GM18517 (cell line): ENCODE measurements around the gene PRSS50.
"Not testable (repeated sequence)": the region's sequence is repeated elsewhere in the genome, so short reads cannot be mapped to it uniquely, and the experiment has no call there.

Experiments used
- ATAC-seq: cut with Tn5 transposase; IDR thresholded peaks from one replicate; pipeline ENCODE4 v1.9.1; 2021; ENCODE audit warnings: mild to moderate bottlenecking, moderate library complexity; ENCODE audit not compliant: unreplicated experiment

The PRSS50 gene

DNA sequence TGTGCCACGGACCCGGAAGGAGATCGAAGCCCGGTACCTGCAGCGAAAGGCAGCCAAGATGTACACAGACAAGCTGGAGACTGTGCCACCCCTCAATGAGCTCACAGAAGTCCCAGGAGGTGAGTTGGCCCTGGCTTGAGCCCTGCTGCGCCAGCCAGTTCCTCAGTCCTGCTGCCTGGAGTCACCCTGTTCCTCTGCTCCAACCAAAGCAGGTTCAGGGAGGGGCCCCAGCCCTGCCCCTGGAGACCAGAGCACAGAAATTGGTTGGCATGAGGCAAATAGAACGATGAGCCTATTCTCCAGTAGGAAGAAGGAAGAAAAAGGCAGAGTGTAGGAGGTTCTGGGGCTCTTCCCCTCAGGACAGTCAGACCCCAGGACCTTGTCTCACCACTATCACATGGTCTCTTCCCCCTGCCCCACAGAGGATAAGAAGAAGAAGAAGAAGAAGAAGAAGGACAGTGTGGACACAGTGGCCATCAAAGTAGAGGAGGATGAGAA, 8.5 kb downstream of the PRSS50 start:
- no peak for ATAC-seq

- ATAC-seq = no peak
Observed at GRCh38 chr3:46708401-46709156, 9.1 kb downstream of the PRSS50 start.

GRCh38 chr3:46707601-46708011, 10.1 kb downstream of the PRSS50 start:
- ATAC-seq = no peak

GRCh38 chr3:46706771-46707582, 10.7 kb downstream of the PRSS50 start:
- no peak for ATAC-seq

GRCh38 chr3:46705751-46706552, 11.7 kb downstream of the PRSS50 start:
- no peak for ATAC-seq

- no peak for ATAC-seq
Observed at GRCh38 chr3:46705022-46705530, 12.6 kb downstream of the PRSS50 start.

- not testable (repeated sequence) for ATAC-seq
Observed at GRCh38 chr3:46704346-46704745, 13.3 kb downstream of the PRSS50 start.

GRCh38 chr3:46703013-46703520, 14.6 kb downstream of the PRSS50 start:
- ATAC-seq = no peak

GRCh38 chr3:46702246-46703012, 15.2 kb downstream of the PRSS50 start:
- no peak for ATAC-seq

- no peak for ATAC-seq
Observed at GRCh38 chr3:46701181-46701939, 16.3 kb downstream of the PRSS50 start, which contains the start of gene TMIE. Gene TMIE (plus strand): TSS chr3:46701392. CDS start chr3:46701488, 96 bp downstream.

DNA sequence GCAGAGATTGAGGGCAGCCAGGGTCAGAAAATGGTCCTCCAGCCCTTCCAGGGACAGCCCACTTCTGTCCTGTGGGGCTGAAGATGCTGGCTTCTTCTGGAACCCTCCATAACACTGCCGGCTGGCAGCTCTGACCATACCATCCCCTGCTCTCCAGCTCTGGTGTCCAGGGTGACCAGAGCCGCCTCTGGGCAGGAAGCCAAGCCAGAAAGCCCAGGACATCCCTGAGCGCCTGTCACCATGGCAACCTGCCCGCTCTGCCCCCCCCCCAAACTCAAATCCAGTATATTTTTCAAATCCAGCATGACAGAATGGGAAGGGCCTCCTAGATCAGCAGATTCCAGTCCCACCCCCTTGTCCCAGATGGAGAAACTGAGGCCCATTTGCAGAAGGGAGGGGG, 16.9 kb downstream of the PRSS50 start:
- no peak for ATAC-seq

GRCh38 chr3:46699676-46700523, 17.8 kb downstream of the PRSS50 start:
- no peak for ATAC-seq

DNA sequence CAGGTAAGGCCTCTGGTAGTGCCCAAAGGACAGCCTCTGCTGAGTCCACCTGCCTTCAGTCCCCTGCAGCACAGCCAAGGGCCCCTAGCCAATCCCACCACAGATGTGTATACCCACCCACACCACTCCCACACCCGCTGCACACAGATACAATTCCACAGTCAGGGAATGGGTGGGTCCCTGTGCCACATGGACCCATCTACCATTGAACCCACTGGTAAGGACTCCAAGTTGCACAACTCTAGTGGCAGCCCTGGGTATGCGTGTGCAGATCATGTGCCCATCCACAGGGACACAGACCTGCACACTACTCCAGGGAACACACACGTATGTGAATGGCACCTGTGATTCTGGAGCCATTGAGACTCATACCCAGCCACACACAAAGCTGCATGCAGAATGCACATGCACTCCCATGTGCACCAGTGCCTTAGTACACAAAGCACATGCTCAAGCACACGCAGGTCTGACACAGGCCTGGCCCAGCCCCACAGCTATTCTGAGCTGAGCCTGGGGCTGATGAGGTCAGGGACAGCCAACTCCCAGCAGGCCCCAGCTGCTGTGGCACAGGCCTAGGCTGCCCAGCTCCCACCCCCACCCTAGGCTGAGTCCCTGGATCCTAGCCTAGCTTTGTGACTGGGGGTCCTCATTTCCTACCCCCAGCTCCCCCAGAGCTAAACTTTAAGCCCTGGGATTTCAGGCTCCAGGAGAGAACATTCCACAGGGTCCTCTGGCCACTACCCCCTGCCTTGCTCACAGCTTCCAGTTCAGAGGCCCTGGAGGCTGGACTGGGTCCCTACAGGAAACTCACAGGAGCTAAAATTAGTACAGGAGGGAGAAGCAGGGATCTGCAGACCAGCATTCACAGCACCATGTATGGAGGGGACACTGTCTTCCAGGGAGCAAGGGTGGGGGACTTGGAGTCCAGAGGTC, 21.4 kb downstream of the PRSS50 start:
- ATAC-seq = no peak

DNA sequence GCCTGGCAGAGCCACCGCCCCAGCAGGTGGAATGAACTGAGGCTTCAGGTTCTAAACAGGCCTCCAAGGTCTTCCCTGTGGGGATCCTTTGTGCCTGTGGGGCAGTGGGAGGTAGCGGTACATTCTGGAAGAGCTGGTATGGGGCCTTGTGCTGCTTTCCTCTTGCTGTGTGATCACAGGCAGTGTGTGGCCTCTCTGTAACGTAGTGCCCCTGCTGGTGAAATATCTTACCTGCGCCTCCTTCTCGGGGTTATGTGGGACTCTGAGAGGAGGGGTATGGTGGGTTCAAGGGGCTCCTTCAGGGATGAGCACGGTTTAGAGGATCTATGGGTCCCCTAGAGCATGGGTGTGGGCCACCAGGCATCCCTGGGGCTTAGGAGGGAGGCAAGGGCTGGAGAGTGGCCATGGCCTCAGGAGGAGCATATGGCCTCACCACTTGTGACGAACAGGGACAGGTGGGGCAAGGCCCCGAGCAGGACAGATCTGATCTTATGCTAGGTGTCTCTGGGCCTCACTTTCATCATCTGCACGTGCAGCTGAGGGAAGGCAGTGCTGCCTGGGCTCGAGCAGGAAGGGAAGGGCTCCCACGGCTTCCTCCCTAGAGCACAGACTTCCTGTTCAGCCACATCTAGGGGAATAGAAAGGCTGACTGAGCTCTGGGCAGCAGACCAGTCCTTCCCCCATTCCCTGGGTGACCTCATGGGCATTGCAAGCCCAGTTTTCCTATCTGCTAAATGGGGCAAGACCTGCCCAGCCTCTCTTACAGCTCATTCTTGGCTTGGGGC, 22.3 kb downstream of the PRSS50 start:
- ATAC-seq = no peak

- ATAC-seq = no peak
Observed at GRCh38 chr3:46694520-46694919, 23.1 kb downstream of the PRSS50 start.

DNA sequence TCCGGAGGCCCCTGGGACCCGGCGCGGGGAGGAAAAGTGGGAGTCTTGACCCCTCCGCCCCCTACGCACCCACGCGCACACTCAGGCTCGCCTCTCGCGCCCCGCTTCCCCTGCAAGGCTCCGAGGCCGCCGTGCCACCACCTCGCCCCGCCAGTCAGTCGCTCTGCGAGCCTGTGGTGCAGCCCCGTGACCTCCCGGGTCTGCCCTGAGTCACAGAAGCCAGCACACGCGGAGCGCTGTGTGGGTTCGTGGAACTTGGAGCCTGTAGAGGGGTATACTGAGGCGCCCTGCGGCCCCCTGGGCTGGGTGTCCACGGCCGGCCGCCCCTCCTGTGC, 23.8 kb downstream of the PRSS50 start:
- no peak for ATAC-seq
